ENCODE data around the gene IRF2BPL. TPM values are rescaled to one million over a fixed set of nuclear protein-coding genes. Genes with fewer than 3 reads are reported as not detected.

IRF2BPL gene
- total RNA-seq, 2 experiments from 2014 or later = 70.9 to 71.8 TPM

GRCh38 chr14:77009014-77009413, 19.5 kb downstream of the IRF2BPL start:
- no peak for TF ChIP-seq CTCF (IDR thresholded peaks at IDR 0.05)
- H3K4me3 Mint-ChIP-seq = no peak overlapping the region
- no peaks in the 10 kb centered on the region for H3K27me3 ChIP-seq (ENCODE audit: control insufficient read depth in 1 of 2, insufficient read depth in 2 of 2, low read length in 2 of 2)
- no peak for ATAC-seq (ENCODE audit: poor library complexity)
- CTCF ChIA-PET = interaction anchor here (1.0 kb wide), 1 partner anchor 62 kb away, joined by 3 read pairs; no protein-coding TSS in a partner anchor
- no peak overlapping the region for H3K27ac ChIP-seq (ENCODE audit: low read depth in 1 of 2, low read length in 2 of 2)
- POLR2A ChIA-PET = no interaction called here
- H3K9me3 Mint-ChIP-seq = no peaks in the 10 kb centered on the region
- no peak overlapping the region for H3K27ac Mint-ChIP-seq
- intact Hi-C loops (cut with DNase I, micrococcal nuclease) = no loop called here
- DNase-seq = no peak
- no peaks in the 10 kb centered on the region for H3K36me3 Mint-ChIP-seq (ENCODE audit: low read depth)
- H3K9me3 ChIP-seq (ENCODE audit: control insufficient read depth in 1 of 2, insufficient read depth in 1 of 2, low read length in 2 of 2) = no peaks in the 10 kb centered on the region
- H3K4me1 ChIP-seq (ENCODE audit: insufficient read depth, low read length) = peaks cover 16% of the 10 kb centered on the region
- H3K27me3 Mint-ChIP-seq = no peaks in the 10 kb centered on the region
- H3K36me3 ChIP-seq (ENCODE audit: insufficient read depth, low read length) = no peaks in the 10 kb centered on the region
- no peak overlapping the region for H3K4me3 ChIP-seq (ENCODE audit: low read length)
- H3K4me1 Mint-ChIP-seq (ENCODE audit: low read depth) = peaks cover 23% of the 10 kb centered on the region

- no peak overlapping the region for H3K4me3 ChIP-seq (ENCODE audit: low read length)
- intact Hi-C loops (cut with DNase I, micrococcal nuclease) = no loop called here
- H3K9me3 Mint-ChIP-seq = no peaks in the 10 kb centered on the region
- H3K9me3 ChIP-seq (ENCODE audit: control insufficient read depth in 1 of 2, insufficient read depth in 1 of 2, low read length in 2 of 2) = no peaks in the 10 kb centered on the region
- TF ChIP-seq CTCF (IDR thresholded peaks at IDR 0.05) = no peak
- H3K27ac ChIP-seq (ENCODE audit: low read depth in 1 of 2, low read length in 2 of 2) = no peak overlapping the region
- H3K36me3 Mint-ChIP-seq (ENCODE audit: low read depth) = no peaks in the 10 kb centered on the region
- no peak for ATAC-seq (ENCODE audit: poor library complexity)
- POLR2A ChIA-PET = no interaction called here
- CTCF ChIA-PET = interaction anchor here (1.0 kb wide), 1 partner anchor 62 kb away, joined by 3 read pairs; no protein-coding TSS in a partner anchor
- no peaks in the 10 kb centered on the region for H3K36me3 ChIP-seq (ENCODE audit: insufficient read depth, low read length)
- no peak overlapping the region for H3K4me3 Mint-ChIP-seq
- no peak overlapping the region for H3K27ac Mint-ChIP-seq
- H3K4me1 ChIP-seq (ENCODE audit: insufficient read depth, low read length) = peaks cover 16% of the 10 kb centered on the region
- no peaks in the 10 kb centered on the region for H3K27me3 ChIP-seq (ENCODE audit: control insufficient read depth in 1 of 2, insufficient read depth in 2 of 2, low read length in 2 of 2)
- H3K4me1 Mint-ChIP-seq (ENCODE audit: low read depth) = peaks cover 23% of the 10 kb centered on the region
- DNase-seq = no peak
- no peaks in the 10 kb centered on the region for H3K27me3 Mint-ChIP-seq
Observed at GRCh38 chr14:77008541-77008940, 20.0 kb downstream of the IRF2BPL start.

- H3K4me1 Mint-ChIP-seq (ENCODE audit: low read depth) = peaks cover 23% of the 10 kb centered on the region
- Histone ChIP-seq H3K27ac (ENCODE audit: low read depth in 1 of 2, low read length in 2 of 2) (no peak overlapping the region), H3K27me3 (ENCODE audit: control insufficient read depth in 1 of 2, insufficient read depth in 2 of 2, low read length in 2 of 2) (no peaks in the 10 kb centered on the region), H3K9me3 (ENCODE audit: control insufficient read depth in 1 of 2, insufficient read depth in 1 of 2, low read length in 2 of 2) (no peaks in the 10 kb centered on the region), H3K36me3 (ENCODE audit: insufficient read depth, low read length) (no peaks in the 10 kb centered on the region), H3K4me3 (ENCODE audit: low read length) (no peak overlapping the region), H3K4me1 (ENCODE audit: insufficient read depth, low read length) (peaks cover 16% of the 10 kb centered on the region)
- no peaks in the 10 kb centered on the region for H3K36me3 Mint-ChIP-seq (ENCODE audit: low read depth)
- ATAC-seq (ENCODE audit: poor library complexity) (no peak), DNase-seq (no peak)
- intact Hi-C loops (cut with DNase I, micrococcal nuclease) = no loop called here
- TF ChIP-seq CTCF (IDR thresholded peaks at IDR 0.05) = no peak
- POLR2A ChIA-PET = no interaction called here
- no peak overlapping the region for H3K27ac Mint-ChIP-seq
- H3K27me3 Mint-ChIP-seq = no peaks in the 10 kb centered on the region
- H3K4me3 Mint-ChIP-seq = no peak overlapping the region
- no peaks in the 10 kb centered on the region for H3K9me3 Mint-ChIP-seq
- CTCF ChIA-PET = no interaction called here
Observed at GRCh38 chr14:77007975-77008421, 20.5 kb downstream of the IRF2BPL start.
